Measurements from ENCODE around the gene SNAPC4. TPM values are rescaled to one million over a fixed set of nuclear protein-coding genes. Genes with fewer than 3 reads are reported as not detected.
A peak's percentile ranks its signal among the peaks of the same experiment; 100 is the strongest.

Gene SNAPC4
- total and polyA plus RNA-seq, 9 of the 15 experiments (the other 6 are each of a cell fraction or from before 2014, with no cell fraction given), result 0.21 to 21.8 (median 8.8) TPM

- H3K27ac ChIP-seq (ENCODE audit: extremely low read depth, low read depth, low read length), result no peak overlapping the region
- FAIRE-seq (no peak), ATAC-seq (no peak), DNase-seq (ENCODE audit: extremely low read depth in 1 of 4, low spot score in 3 of 4) (no peak)
- peak overlapping the region in 1 of 2 experiments; percentile 20; a peak in 1 of 4 replicates for H3K9ac ChIP-seq (ENCODE audit: insufficient read depth in 1 of 2, low read depth in 2 of 2, low read length in 2 of 2)
- no peaks in the 10 kb centered on the region for H3K9me1 ChIP-seq (ENCODE audit: control insufficient read depth, insufficient read depth, low read length)
- no peak overlapping the region for H3K4me2 ChIP-seq (ENCODE audit: insufficient read depth, low read length)
- H2AFZ ChIP-seq (ENCODE audit: low read depth, low read length), result no peak overlapping the region
- 94% methylated on average over 27 of the region's 27 CpGs for WGBS (ENCODE audit: insufficient coverage, low coverage, missing lambda C conversion rate)
- peaks cover 92% of the 10 kb centered on the region for H3K36me3 ChIP-seq (ENCODE audit: control insufficient read depth, insufficient read depth, low read length)
- no peaks in the 10 kb centered on the region for H3K27me3 ChIP-seq (ENCODE audit: control insufficient read depth in 2 of 2, insufficient read depth in 2 of 2, low read length in 2 of 2)
- CTCF ChIA-PET (ENCODE audit: low intra/inter-chr PET ratio), result no interaction called here
- POLR2A ChIA-PET, result interaction anchor here (0.6 to 1.0 kb wide), 3 partner anchors 9 to 80 kb away, joined by 3 read pairs; no protein-coding TSS in a partner anchor
- H3K4me3 ChIP-seq, result no peak overlapping the region
- no peak for TF ChIP-seq DACH1 (IDR thresholded peaks at IDR 0.05; ENCODE audit: partially characterized antibody)
- peak; percentile 42; the same call in 1 of the 2 replicates for TF ChIP-seq POLR2G (IDR thresholded peaks at IDR 0.05; ENCODE audit: low read depth, low read length)
- H3K79me2 ChIP-seq (ENCODE audit: control insufficient read depth, insufficient read depth, low read length), result no peaks in the 10 kb centered on the region
- no peaks in the 10 kb centered on the region for H3K9me3 ChIP-seq (replicated peaks; ENCODE audit: control insufficient read depth, insufficient read depth, low read depth, low read length)
- intact Hi-C loops (cut with micrococcal nuclease), result no loop called here
- in situ Hi-C loops (cut with MboI), result no loop called here
- peaks cover 0 to 2% of the 10 kb centered on the region in 2 experiments; a peak in 1 of 5 replicates for H3K4me1 ChIP-seq (replicated peaks in 1 of 2; ENCODE audit: control insufficient read depth in 2 of 2, insufficient read depth in 2 of 2, low read length in 2 of 2)
- BruUV-seq (replicated peaks), result no TSS peak
- H4K20me1 ChIP-seq (replicated peaks; ENCODE audit: control insufficient read depth, insufficient read depth, low read length), result peaks cover 6% of the 10 kb centered on the region; the same call in 1 of the 2 replicates
Measured at GRCh38 chr9:136447173-136447778, 47.3 kb upstream of the SNAPC4 start.

DNA sequence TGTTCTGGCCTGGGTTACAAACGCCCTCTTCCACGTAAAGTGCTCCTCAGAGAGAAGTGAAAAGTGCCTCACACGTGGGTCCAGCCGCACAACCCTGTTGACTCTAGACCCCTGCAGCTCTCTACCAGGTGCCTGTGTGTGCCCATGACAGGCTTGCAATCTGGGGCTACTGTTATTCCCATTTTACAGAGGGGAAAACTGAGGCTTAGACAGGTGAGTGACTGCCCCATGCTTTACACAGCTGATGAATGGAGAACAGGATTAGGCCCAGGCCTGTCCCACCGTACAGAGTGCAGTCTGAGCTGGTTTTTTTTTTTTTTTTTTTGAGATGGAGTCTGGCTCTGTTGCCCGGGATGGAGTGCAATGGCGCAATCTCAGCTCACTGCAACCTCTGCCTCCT lies 45.8 kb upstream of the SNAPC4 start:
- H3K36me3 ChIP-seq (ENCODE audit: control insufficient read depth, insufficient read depth, low read length), result peaks cover 92% of the 10 kb centered on the region
- 90% methylated on average over 5 of the region's 7 CpGs for WGBS (ENCODE audit: insufficient coverage, low coverage, missing lambda C conversion rate)
- POLR2A ChIA-PET, result interaction anchor here (0.5 to 1.6 kb wide), 4 partner anchors 11 to 19 kb away, joined by 3 to 7 read pairs (median 4); no protein-coding TSS in a partner anchor
- TF ChIP-seq, protein P1, sequence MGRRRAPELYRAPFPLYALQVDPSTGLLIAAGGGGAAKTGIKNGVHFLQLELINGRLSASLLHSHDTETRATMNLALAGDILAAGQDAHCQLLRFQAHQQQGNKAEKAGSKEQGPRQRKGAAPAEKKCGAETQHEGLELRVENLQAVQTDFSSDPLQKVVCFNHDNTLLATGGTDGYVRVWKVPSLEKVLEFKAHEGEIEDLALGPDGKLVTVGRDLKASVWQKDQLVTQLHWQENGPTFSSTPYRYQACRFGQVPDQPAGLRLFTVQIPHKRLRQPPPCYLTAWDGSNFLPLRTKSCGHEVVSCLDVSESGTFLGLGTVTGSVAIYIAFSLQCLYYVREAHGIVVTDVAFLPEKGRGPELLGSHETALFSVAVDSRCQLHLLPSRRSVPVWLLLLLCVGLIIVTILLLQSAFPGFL (CRISPR knock-in tag; IDR thresholded peaks at IDR 0.05), result no peak
- TF ChIP-seq KDM1A (IDR thresholded peaks at IDR 0.05), result peak; percentile 25; a peak in 1 of 4 replicates
- TF ChIP-seq, protein P2, sequence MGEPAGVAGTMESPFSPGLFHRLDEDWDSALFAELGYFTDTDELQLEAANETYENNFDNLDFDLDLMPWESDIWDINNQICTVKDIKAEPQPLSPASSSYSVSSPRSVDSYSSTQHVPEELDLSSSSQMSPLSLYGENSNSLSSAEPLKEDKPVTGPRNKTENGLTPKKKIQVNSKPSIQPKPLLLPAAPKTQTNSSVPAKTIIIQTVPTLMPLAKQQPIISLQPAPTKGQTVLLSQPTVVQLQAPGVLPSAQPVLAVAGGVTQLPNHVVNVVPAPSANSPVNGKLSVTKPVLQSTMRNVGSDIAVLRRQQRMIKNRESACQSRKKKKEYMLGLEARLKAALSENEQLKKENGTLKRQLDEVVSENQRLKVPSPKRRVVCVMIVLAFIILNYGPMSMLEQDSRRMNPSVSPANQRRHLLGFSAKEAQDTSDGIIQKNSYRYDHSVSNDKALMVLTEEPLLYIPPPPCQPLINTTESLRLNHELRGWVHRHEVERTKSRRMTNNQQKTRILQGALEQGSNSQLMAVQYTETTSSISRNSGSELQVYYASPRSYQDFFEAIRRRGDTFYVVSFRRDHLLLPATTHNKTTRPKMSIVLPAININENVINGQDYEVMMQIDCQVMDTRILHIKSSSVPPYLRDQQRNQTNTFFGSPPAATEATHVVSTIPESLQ (CRISPR knock-in tag; IDR thresholded peaks at IDR 0.05), result no peak
- peak; percentile 52; the same call in 1 of the 2 replicates for TF ChIP-seq SMARCA5 (IDR thresholded peaks at IDR 0.05)
- TF ChIP-seq ZNF79 (CRISPR knock-in tag; IDR thresholded peaks at IDR 0.05; ENCODE audit: low read depth), result no peak
- TF ChIP-seq KLF10 (CRISPR knock-in tag; IDR thresholded peaks at IDR 0.05), result no peak
- no peak for TF ChIP-seq MTA3 (IDR thresholded peaks at IDR 0.05; ENCODE audit: borderline replicate concordance)
- TF ChIP-seq ZNF586 (CRISPR knock-in tag; conservative IDR thresholded peaks at IDR 0.05), result no peak
- no peak for TF ChIP-seq ZFP91 (CRISPR knock-in tag; IDR thresholded peaks at IDR 0.05)

More for the DNA sequence above, 45.8 kb upstream of the SNAPC4 start:
- Histone ChIP-seq H3K9ac (ENCODE audit: insufficient read depth in 1 of 2, low read depth in 2 of 2, low read length in 2 of 2) (no peak overlapping the region), H3K9me1 (ENCODE audit: control insufficient read depth, insufficient read depth, low read length) (peaks cover 9% of the 10 kb centered on the region), H3K9me3 (replicated peaks; ENCODE audit: control insufficient read depth, insufficient read depth, low read depth, low read length) (no peaks in the 10 kb centered on the region), H4K20me1 (replicated peaks; ENCODE audit: control insufficient read depth, insufficient read depth, low read length) (peaks cover 13% of the 10 kb centered on the region), H3K4me1 (replicated peaks in 1 of 2; ENCODE audit: control insufficient read depth in 2 of 2, insufficient read depth in 2 of 2, low read length in 2 of 2) (peaks cover 0 to 8% of the 10 kb centered on the region in 2 experiments; a peak in 1 of 5 replicates), H3K4me2 (ENCODE audit: insufficient read depth, low read length) (no peak overlapping the region), H3K4me3 (no peak overlapping the region), H3K79me2 (ENCODE audit: control insufficient read depth, insufficient read depth, low read length) (no peaks in the 10 kb centered on the region), H2AFZ (ENCODE audit: low read depth, low read length) (no peak overlapping the region), H3K27me3 (ENCODE audit: control insufficient read depth in 2 of 2, insufficient read depth in 2 of 2, low read length in 2 of 2) (no peaks in the 10 kb centered on the region), H3K27ac (ENCODE audit: extremely low read depth, low read depth, low read length) (no peak overlapping the region)
- intact Hi-C loops (cut with micrococcal nuclease), result no loop called here
- BruUV-seq (replicated peaks), result no TSS peak
- CTCF ChIA-PET (ENCODE audit: low intra/inter-chr PET ratio), result no interaction called here
- DNase-seq (ENCODE audit: extremely low read depth in 1 of 4, low spot score in 3 of 4), result no peak
- ATAC-seq, result no peak
- no peak for FAIRE-seq
- in situ Hi-C loops (cut with MboI), result no loop called here
